ENCODE measurements around the gene IL27RA. TPM values are rescaled to one million over a fixed set of nuclear protein-coding genes. Genes with fewer than 3 reads are reported as not detected.

The IL27RA gene
- total RNA-seq, 4 donors from 2014 or later: 3.0 to 5.5 (median 4.5) TPM

- intact Hi-C loops (cut with DNase I): no loop called here
- Histone ChIP-seq H3K4me3 (no peak overlapping the region), H3K36me3 (peaks cover 0 to 24% (median 0%) of the 10 kb centered on the region in 4 donors), H3K27me3 (peaks cover 0 to 1% (median 0%) of the 10 kb centered on the region in 4 donors), H3K9me3 (peaks cover 0 to 9% (median 4%) of the 10 kb centered on the region in 4 donors), H3K27ac (replicated peaks in 1 of 4) (no peak overlapping the region), H3K4me1 (peaks cover 0 to 3% (median 2%) of the 10 kb centered on the region in 4 donors)
- 100% methylated on average over 1 of the region's 9 CpGs for WGBS
- no peak for DNase-seq (ENCODE audit: extremely low spot score)
- TF ChIP-seq CTCF (IDR thresholded peaks at IDR 0.05) (no peak), EP300 (IDR thresholded peaks at IDR 0.05) (no peak), POLR2A (IDR thresholded peaks at IDR 0.05; ENCODE audit: low read depth) (no peak), POLR2AphosphoS5 (IDR thresholded peaks at IDR 0.05) (no peak)
These were observed 20.4 kb downstream of the IL27RA start for GRCh38 chr19:14051980-14052379.

- Histone ChIP-seq H3K4me1 (peaks cover 0 to 8% (median 7%) of the 10 kb centered on the region in 4 donors), H3K36me3 (peaks cover 0 to 24% (median 0%) of the 10 kb centered on the region in 4 donors), H3K27ac (replicated peaks in 1 of 4) (no peak overlapping the region), H3K4me3 (no peak overlapping the region), H3K9me3 (peaks cover 0 to 9% (median 4%) of the 10 kb centered on the region in 4 donors), H3K27me3 (peaks cover 0 to 6% (median 0%) of the 10 kb centered on the region in 4 donors)
- WGBS: 90% methylated on average over 6 of the region's 6 CpGs
- intact Hi-C loops (cut with DNase I): no loop called here
- no peak for TF ChIP-seq POLR2A (IDR thresholded peaks at IDR 0.05; ENCODE audit: low read depth)
- TF ChIP-seq POLR2AphosphoS5 (IDR thresholded peaks at IDR 0.05): no peak
- TF ChIP-seq EP300 (IDR thresholded peaks at IDR 0.05): no peak
- no peak for TF ChIP-seq CTCF (IDR thresholded peaks at IDR 0.05)
- no peak for DNase-seq (ENCODE audit: extremely low spot score)
These were observed 20.9 kb downstream of the IL27RA start for GRCh38 chr19:14052470-14052869.

- intact Hi-C loops (cut with DNase I): no loop called here
- Histone ChIP-seq H3K27me3 (peaks cover 0 to 12% (median 2%) of the 10 kb centered on the region in 4 donors), H3K36me3 (peaks cover 0 to 24% (median 0%) of the 10 kb centered on the region in 4 donors), H3K27ac (replicated peaks in 1 of 4) (no peak overlapping the region), H3K4me3 (no peak overlapping the region), H3K9me3 (peaks cover 0 to 9% (median 4%) of the 10 kb centered on the region in 4 donors), H3K4me1 (peaks cover 5 to 14% (median 12%) of the 10 kb centered on the region in 4 donors)
- 96% methylated on average over 3 of the region's 3 CpGs for WGBS
- TF ChIP-seq POLR2AphosphoS5 (IDR thresholded peaks at IDR 0.05): no peak
- TF ChIP-seq EP300 (IDR thresholded peaks at IDR 0.05): no peak
- no peak for TF ChIP-seq POLR2A (IDR thresholded peaks at IDR 0.05; ENCODE audit: low read depth)
- no peak for DNase-seq (ENCODE audit: extremely low spot score)
These were observed 21.5 kb downstream of the IL27RA start for GRCh38 chr19:14053032-14053431.

- H3K36me3 ChIP-seq: peaks cover 0 to 24% (median 0%) of the 10 kb centered on the region in 4 donors
- 83% methylated on average over 8 of the region's 11 CpGs for WGBS
- H3K4me1 ChIP-seq: peaks cover 5 to 18% (median 16%) of the 10 kb centered on the region in 4 donors
- H3K27me3 ChIP-seq: peaks cover 0 to 17% (median 4%) of the 10 kb centered on the region in 4 donors
- TF ChIP-seq EP300 (IDR thresholded peaks at IDR 0.05) (no peak), POLR2A (IDR thresholded peaks at IDR 0.05; ENCODE audit: low read depth) (no peak), POLR2AphosphoS5 (IDR thresholded peaks at IDR 0.05) (no peak), CTCF (IDR thresholded peaks at IDR 0.05) (no peak)
- peaks cover 0 to 9% (median 4%) of the 10 kb centered on the region in 4 donors for H3K9me3 ChIP-seq
- no peak for DNase-seq (ENCODE audit: extremely low spot score)
- H3K4me3 ChIP-seq: no peak overlapping the region
- H3K27ac ChIP-seq (replicated peaks in 1 of 4): no peak overlapping the region
- intact Hi-C loops (cut with DNase I): no loop called here
These were observed 21.9 kb downstream of the IL27RA start for GRCh38 chr19:14053500-14053899.

GRCh38 chr19:14054099-14054498, 22.5 kb downstream of the IL27RA start:
- TF ChIP-seq POLR2A (IDR thresholded peaks at IDR 0.05; ENCODE audit: low read depth) (no peak), EP300 (IDR thresholded peaks at IDR 0.05) (no peak), POLR2AphosphoS5 (IDR thresholded peaks at IDR 0.05) (no peak), CTCF (IDR thresholded peaks at IDR 0.05) (no peak)
- peaks cover 0 to 9% (median 4%) of the 10 kb centered on the region in 4 donors for H3K9me3 ChIP-seq
- peaks cover 5 to 24% (median 22%) of the 10 kb centered on the region in 4 donors for H3K4me1 ChIP-seq
- H3K4me3 ChIP-seq: no peak overlapping the region
- no peak for DNase-seq (ENCODE audit: extremely low spot score)
- H3K27me3 ChIP-seq: peaks cover 0 to 23% (median 9%) of the 10 kb centered on the region in 4 donors
- peaks cover 0 to 22% (median 0%) of the 10 kb centered on the region in 4 donors for H3K36me3 ChIP-seq
- H3K27ac ChIP-seq (replicated peaks in 1 of 4): no peak overlapping the region
- 89% methylated on average over 6 of the region's 6 CpGs for WGBS
- intact Hi-C loops (cut with DNase I): no loop called here

Data from esophagus muscularis mucosa (tissue), 4 donors.